HL-60 (cell line): Measurements from ENCODE around the gene FOXA3.

Source experiments
- DNase-seq, 2 experiments: peaks; one replicate each; pipeline ENCODE4 v3.0.0-alpha.2; 2010 to 2020; ENCODE audit warnings: low read depth in 1 of 2, low spot score in 1 of 2
- H3K27ac ChIP-seq: fragments of 250-450 bp; sonication (Bioruptor Pico); replicated peaks from 2 replicates; pipeline ENCODE4 v1.5.1; 2020; ENCODE audit warnings: mild to moderate bottlenecking, moderate library complexity
- H3K27me3 ChIP-seq: fragments of 250-450 bp; sonication (Bioruptor Pico); 2 replicates; pipeline ENCODE4 v1.5.1; 2021; ENCODE audit warnings: mild to moderate bottlenecking, moderate library complexity; ENCODE audit not compliant: insufficient read depth, poor library complexity, severe bottlenecking
- H3K4me3 ChIP-seq: replicated peaks from 2 replicates; pipeline ENCODE4 v1.5.1; 2011; ENCODE audit warnings: mild to moderate bottlenecking, control low read depth, low read length; ENCODE audit not compliant: insufficient read depth
- GABPA ChIP-seq: IDR thresholded peaks from 2 replicates; pipeline ENCODE4 v1.6.1; 2012; ENCODE audit warnings: low read depth
- POLR2AphosphoS5 ChIP-seq: IDR thresholded peaks from 2 replicates; pipeline ENCODE4 v1.6.1; 2012; ENCODE audit warnings: low read depth
- SPI1 ChIP-seq: IDR thresholded peaks from 2 replicates; pipeline ENCODE4 v1.6.1; 2012; ENCODE audit warnings: low read depth, mild to moderate bottlenecking, borderline replicate concordance
- TF ChIP-seq, protein P1 (sequence below): IDR thresholded peaks from 2 replicates; pipeline ENCODE4 v1.6.1; 2012; ENCODE audit warnings: low read depth; ENCODE audit not compliant: insufficient replicate concordance
- TF ChIP-seq, protein P2 (sequence below): IDR thresholded peaks from one replicate; pipeline ENCODE4 v1.5.1; 2011; ENCODE audit warnings: low read length, control low read depth, inconsistent platforms; ENCODE audit not compliant: insufficient read depth

Gene FOXA3

DNA sequence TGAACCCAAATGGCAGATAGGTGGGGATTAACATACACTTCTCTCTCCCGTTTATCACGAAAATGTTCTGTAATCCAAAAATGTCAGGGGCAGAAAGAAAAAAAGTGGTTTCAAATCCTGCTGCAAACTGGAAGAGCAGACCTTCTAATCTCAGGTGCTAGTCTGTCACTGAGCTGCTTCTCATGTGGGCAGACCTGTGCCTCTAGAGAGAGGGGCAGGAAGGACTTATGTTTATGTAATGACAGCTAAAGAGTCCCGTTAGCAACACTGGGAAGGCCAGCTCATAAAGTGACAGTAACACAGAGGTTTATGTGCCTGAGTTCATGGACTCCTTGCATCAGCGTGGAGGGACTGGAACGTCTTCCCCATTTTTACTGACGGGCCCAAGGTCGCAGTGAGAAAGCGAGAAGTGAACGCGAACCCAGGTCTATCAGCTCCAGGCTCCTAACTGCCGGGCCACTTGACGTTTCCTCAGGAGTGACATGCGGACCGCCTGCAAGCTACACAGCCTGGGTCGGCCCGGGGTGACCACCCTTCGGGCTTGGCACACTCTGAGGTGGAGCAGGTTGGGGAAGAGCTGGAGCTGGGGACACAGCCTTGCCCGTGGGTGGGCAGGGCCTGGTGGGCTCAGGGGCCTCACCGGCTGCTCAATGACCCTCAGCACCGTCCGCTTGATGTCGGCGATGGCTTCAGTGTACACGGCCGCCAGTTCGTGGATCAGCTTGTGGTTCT is 39.4 kb upstream of the FOXA3 start:
- Histone ChIP-seq H3K27me3 (no peaks in the 10 kb centered on the region), H3K27ac (no peak overlapping the region), H3K4me3 (no peak overlapping the region)
- TF ChIP-seq POLR2AphosphoS5 = no peak
- TF ChIP-seq GABPA = no peak
- TF ChIP-seq SPI1 = no peak
- TF ChIP-seq, protein P1, sequence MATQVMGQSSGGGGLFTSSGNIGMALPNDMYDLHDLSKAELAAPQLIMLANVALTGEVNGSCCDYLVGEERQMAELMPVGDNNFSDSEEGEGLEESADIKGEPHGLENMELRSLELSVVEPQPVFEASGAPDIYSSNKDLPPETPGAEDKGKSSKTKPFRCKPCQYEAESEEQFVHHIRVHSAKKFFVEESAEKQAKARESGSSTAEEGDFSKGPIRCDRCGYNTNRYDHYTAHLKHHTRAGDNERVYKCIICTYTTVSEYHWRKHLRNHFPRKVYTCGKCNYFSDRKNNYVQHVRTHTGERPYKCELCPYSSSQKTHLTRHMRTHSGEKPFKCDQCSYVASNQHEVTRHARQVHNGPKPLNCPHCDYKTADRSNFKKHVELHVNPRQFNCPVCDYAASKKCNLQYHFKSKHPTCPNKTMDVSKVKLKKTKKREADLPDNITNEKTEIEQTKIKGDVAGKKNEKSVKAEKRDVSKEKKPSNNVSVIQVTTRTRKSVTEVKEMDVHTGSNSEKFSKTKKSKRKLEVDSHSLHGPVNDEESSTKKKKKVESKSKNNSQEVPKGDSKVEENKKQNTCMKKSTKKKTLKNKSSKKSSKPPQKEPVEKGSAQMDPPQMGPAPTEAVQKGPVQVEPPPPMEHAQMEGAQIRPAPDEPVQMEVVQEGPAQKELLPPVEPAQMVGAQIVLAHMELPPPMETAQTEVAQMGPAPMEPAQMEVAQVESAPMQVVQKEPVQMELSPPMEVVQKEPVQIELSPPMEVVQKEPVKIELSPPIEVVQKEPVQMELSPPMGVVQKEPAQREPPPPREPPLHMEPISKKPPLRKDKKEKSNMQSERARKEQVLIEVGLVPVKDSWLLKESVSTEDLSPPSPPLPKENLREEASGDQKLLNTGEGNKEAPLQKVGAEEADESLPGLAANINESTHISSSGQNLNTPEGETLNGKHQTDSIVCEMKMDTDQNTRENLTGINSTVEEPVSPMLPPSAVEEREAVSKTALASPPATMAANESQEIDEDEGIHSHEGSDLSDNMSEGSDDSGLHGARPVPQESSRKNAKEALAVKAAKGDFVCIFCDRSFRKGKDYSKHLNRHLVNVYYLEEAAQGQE = no peak
- TF ChIP-seq, protein P2, sequence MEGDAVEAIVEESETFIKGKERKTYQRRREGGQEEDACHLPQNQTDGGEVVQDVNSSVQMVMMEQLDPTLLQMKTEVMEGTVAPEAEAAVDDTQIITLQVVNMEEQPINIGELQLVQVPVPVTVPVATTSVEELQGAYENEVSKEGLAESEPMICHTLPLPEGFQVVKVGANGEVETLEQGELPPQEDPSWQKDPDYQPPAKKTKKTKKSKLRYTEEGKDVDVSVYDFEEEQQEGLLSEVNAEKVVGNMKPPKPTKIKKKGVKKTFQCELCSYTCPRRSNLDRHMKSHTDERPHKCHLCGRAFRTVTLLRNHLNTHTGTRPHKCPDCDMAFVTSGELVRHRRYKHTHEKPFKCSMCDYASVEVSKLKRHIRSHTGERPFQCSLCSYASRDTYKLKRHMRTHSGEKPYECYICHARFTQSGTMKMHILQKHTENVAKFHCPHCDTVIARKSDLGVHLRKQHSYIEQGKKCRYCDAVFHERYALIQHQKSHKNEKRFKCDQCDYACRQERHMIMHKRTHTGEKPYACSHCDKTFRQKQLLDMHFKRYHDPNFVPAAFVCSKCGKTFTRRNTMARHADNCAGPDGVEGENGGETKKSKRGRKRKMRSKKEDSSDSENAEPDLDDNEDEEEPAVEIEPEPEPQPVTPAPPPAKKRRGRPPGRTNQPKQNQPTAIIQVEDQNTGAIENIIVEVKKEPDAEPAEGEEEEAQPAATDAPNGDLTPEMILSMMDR = no peak
- DNase-seq = no peak

DNA sequence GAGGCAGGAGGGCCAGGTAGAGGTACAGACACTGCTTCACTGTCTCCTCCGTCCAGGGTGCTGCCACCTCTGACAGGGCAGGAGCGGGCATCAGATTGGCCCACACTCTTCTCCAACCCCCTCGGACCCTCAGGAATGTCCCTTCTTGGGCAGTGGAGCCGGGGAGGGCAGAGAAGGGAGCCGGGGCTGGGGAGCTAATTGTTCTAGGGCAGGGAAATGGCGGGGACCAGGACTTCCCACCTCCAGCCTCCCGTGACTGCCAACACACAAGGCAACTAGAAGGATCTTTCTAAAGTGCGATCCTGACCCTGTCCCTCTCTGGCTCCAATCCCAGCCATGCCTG is 38.9 kb upstream of the FOXA3 start:
- no peak for DNase-seq
- Histone ChIP-seq H3K4me3 (no peak overlapping the region), H3K27me3 (no peaks in the 10 kb centered on the region), H3K27ac (no peak overlapping the region)
- TF ChIP-seq, protein P1 = no peak
- TF ChIP-seq SPI1 (no peak), GABPA (no peak), POLR2AphosphoS5 (no peak)
- TF ChIP-seq, protein P2 = no peak

DNA sequence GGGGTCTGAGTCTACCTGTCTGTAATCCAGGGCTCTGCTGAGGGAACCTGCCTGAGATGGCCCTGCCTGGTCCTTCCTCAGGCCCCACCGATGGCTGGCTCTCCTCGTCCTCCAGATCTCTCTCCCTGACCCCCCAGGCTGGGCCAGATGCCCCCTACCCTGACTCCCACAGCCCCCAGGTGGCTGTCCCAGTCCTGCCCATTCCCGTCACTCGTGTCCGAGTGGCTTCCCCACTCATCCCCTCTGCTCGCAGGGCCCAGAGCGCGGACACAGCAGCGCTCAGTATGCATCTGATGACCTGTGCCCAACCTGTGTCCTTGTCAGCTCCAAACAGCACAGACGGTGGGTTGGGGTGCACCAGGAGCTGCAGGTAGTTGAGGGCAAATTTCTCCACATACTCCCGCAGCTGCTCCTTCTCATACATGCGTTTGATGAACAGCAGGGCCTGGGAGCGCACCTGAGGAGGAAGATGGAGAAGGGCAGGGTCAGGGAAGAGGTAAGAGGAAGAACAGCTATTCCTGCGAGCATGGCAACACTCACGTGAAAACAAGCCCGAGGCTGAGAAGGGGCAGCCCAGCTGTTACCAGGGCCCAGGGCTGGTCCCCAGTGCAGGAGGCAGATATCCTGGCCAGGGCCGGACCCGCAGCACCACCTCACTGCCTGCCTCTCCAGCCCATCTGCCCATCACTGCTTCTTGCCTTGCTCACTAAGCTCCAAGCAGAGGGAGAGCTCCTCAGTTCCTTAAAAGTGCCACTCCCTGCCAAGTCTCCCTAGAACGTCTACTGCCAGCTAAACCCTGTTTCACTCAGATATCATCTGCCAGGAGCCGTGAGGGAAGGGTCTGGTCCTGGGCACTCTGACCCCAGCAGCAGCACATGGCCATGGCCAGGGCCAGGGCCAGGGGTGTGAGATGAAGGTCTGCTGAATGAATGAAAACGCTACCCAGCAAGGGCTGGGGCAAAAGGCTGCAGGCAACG is 37.9 kb upstream of the FOXA3 start:
- TF ChIP-seq, protein P1 = no peak
- no peak for TF ChIP-seq SPI1
- TF ChIP-seq GABPA = no peak
- no peak for TF ChIP-seq POLR2AphosphoS5
- TF ChIP-seq, protein P2 = no peak
- Histone ChIP-seq H3K27me3 (no peaks in the 10 kb centered on the region), H3K4me3 (no peak overlapping the region), H3K27ac (no peak overlapping the region)
- DNase-seq = no peak
